Ureter (tissue), 1 donor: ENCODE measurements around the gene PABPC1L. TPM values are rescaled to one million over a fixed set of nuclear protein-coding genes. Genes with fewer than 3 reads are reported as not detected.

Experiments
- DNase-seq: peaks from one replicate; pipeline ENCODE4 v3.0.0-alpha.2; 2020; ENCODE audit warnings: low spot score
- total RNA-seq: library from RNA; stranded (reverse); gene quantifications from one replicate; pipeline ENCODE4 v1.2.4, GENCODE V29; 2023
- donor health status: DM: yes; HTN: yes; CAD: no.

The PABPC1L gene
- total RNA-seq, 1 donor from 2014 or later: 79.4 TPM

DNA sequence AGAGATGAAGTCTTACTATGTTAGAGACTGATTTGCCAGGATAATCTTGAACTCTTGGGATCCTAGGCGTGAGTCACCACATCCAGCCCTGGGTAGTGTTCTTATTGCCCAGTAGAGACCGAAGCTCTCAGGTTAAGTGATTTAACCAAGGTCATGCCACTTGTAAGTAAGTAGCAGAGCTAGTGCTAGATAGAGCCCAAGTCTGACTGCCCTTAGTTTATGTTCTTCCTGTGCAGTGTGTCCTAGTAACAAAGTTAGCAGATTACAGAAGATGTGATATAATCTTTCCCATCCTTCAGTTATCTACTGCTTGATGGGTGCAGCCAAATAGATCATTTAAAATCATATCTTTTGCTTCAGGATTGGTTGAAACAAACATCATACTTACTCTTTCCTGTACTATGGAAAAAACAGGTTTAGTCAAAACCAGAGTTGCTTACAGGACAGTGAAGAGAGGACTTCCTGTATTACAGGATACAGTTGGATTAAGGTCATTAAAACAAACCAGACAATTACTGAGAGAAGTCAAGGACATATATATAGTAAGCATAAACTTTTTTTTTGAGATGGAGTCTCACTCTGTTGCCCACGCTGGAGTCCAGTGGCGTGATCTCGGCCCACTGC lies 9.5 kb upstream of the PABPC1L start:
- no peak for DNase-seq

DNA sequence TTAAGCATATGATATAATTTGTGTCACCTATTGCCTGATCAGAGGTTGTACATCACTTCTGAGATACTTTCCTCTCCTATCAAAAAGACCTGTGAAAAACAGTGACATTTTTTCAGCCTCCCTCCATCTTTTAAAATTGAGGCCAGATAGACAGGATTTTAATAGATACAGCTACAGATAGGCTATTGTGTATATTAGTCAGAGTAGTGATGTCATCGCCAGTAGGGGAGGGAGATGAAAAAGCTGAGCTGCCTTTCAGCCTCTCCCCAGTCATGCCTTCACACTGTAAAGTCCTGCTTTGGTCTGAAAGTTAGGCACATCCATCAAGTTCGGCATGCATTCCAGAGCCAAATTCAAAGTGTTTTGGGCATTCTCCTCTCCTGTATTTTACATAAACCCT lies 7.9 kb upstream of the PABPC1L start:
- no peak for DNase-seq

DNA sequence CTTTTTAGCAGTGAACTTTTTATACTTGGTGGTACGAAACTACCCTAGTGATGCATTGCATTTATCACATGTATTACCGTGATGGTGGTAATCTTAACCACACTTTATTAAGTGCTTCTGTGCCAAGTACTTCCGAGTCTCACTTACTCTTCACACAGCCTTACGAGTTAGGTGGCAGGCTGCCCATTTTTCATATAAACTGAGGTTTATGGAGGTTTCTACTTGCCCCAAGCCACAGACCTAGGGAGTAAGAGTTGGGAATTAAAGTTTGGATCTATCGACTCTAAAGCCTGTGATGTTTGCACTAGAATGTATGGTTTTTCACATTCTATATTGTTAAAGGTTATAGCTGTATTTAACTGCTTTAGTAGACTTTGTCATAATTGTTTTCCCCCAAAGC lies 5.5 kb upstream of the PABPC1L start:
- no peak for DNase-seq

DNA sequence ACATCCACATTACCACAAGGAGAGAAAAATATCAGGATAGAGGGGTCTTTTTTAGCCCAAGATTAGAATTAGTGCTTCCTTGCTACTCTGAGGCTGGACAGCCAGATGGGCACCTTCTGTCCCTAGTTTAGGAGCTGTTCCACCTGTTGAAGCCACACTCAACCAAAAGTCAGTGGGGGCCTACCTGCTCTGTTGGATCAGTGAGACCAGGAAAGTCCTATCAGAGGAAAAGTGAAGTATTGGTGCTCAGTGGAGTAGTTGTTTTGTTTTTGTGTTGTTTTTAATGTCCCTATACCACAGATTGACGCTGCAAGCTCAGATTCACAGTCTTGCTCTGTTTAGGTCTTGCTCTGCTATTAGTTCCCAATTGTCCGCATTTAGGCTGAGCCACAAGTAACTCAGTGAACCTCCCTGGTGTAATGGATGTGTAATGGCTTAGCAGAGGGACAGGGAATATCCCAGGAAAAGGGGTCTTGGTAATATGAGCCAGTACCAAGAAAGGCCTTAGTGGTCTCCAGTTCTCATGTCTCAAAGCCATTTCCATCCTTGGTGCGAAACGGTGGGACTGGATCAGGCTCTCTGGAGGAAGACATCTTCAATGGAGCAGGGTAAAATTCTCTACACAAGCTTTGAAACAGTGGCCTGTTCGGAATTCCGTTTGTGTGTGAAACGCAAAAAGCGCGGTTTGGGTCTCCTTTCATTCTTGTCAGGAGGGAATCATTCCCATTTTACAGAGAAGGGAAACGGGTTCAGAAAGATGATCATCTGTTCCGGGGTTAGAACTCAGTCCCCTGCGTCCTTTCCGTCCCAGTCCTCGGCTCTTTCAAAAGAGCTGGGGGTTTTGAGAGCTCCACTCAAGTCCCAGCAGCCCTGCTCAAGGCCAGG lies 631 bp upstream of the PABPC1L start:
- DNase-seq: no peak

DNA sequence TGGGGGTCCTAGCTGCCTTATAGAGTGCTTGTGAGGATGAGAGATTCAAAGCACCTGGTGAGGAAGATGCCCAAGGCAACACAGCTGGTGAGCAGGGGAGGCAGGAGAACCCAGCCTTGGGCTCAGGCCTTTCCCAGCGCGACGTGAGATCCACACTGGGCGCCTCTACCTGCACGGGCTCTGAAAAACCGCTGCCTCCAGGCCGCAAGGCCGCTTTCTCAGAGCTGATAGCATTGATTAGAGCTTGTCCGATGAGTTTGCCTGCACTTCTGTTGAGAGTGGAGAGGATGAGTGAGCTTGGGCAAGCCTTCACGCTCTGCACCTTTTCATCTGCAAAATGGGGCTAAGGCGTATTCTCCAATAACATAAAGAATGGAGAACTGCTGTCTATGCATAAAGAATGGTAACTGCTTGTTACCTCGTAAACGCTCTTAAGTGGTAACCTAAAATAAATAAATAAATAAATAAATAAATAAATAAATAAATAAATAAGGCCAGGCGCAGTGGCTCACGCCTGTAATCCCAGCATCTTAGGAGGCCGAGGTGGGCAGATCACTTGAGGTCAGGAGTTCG lies 916 bp downstream of the PABPC1L start:
- DNase-seq: no peak

DNA sequence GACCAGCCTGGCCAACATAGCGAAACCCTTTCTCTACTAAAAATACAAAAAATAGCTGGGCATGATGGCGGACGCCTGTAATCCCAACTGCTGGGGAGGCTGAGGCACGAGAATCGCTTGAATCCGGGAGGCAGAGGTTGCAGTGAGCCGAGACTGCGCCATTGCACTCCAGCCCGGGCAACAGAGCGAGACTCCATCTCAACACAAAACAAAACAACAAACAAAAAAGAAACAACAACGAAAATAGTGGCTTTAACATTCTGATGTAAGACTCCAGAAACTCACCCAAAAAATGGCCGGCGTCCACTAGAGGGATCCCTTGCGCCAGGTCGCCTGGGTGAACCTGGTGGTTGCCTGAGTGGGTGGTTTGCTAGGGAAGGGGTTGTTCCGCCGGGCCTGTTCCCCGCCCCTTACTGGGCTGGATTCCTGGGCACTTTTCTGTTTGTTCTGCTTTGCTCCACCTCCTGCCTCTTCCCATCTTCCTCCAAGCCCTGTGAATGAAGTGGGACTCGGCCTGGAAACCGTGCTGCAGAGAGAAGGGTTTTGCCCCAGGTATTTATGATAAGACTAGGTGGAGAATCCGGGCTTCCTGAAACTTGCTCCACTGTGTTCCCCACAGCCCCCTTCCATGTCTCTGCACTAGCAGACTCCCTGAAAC lies 1.5 kb downstream of the PABPC1L start:
- peak; percentile 67 for DNase-seq

DNA sequence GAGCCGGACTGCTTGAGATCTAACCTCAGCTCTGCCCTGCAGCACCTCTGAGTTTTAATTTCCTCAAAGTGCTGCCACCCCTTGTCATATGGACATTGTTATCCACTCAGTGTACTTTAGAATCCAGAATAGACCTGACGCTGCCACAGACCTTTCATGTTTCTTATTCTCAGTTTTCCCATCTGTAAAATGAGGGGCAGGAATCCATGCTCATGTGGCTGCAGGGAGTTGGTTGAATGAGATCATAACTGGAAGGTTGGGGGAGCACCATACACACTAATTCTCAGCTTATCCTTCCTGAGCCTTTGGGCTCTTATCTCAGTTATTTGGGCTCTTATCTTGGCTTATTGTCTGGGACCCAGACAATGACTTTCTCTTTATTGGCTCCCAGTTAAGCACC lies 2.3 kb downstream of the PABPC1L start:
- DNase-seq: no peak

DNA sequence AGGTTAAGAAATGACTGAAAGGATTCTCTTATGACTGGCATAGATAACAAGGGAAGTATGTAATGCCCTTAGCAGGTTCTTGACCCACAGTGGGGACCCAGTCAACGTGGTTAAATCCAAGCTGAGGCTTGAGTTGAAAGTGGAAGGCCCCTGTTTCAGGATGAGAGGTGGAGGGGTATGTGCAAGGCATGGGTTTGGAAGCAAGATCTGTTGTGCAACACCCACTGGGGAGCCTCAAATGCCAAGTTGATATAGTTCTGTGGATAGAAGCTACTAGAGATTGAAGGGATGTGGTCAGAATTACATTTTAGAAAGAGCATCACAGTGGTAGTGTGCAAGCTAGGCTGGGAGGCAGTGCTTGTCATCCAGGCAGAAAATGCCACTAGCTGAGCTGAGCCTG lies 5.1 kb downstream of the PABPC1L start:
- no peak for DNase-seq

DNA sequence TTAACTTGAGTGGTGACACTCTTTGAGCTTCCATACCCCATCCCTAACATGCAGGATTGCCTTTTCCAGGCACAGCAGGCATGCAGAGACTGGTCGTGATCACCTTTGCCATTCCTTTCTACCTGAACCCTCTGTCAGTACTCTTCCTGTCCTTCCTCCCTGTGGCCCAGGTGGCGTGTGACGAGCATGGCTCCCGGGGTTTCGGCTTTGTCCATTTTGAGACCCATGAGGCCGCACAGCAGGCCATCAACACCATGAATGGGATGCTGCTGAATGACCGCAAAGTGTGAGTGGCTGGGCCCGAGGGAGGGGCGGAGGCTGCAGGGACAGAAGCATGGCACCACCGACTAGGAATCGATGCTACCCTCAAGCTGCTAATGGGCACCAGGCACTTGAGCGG lies 6.7 kb downstream of the PABPC1L start:
- no peak for DNase-seq

DNA sequence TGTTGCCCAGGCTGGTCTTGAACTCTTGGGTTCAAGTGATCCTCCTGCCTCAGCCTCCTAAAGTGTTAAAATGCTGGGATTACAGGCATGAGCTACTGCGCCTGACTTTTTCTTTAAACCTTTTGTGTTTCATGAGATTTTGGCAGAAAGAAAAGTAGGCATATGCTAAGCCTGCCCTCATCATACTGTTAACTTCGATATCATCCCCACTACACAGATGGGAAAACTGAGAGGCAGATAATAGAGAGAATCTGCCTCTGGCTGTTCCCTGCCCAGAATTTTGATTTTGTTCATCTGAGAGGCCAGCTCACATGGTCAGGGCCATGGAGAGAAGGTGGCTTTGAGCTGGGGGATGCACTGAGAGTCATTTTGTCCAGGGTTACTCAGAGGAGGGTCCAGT lies 7.5 kb downstream of the PABPC1L start:
- no peak for DNase-seq

DNA sequence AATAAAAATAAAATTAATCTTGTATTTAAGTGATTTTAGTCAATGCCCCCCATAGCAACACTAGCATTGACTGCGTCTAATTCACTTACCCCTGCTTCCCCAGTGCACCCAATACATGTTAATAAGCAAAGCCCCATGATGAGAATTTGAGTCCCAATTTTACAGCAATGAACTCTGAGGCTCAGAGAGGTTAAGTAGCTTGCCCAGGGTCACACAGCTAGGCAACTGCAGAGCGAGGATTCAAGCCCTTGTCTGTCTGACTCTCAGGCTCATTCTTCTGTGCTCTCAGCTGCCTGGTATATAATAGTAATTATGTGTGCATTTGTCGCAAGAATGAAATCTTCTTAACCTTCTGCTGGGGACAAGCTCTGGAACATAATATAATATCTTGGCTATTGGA lies 8.5 kb downstream of the PABPC1L start:
- no peak for DNase-seq

DNA sequence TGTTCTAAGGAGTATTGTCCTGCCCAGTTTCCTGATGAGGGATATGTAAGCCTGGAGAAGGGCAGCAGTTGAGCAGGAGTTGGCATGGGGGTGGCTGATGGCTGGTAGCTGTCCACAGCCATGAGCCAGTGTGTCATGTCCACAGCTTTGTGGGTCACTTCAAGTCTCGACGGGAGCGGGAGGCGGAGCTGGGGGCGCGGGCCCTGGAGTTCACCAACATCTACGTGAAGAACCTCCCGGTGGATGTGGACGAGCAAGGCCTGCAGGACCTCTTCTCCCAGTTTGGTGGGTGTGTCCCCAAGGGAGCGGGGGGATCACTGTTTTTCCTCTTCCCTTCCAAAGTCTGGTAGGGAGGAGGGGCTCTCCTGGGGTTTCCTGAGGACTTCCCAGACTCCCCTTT lies 8.9 kb downstream of the PABPC1L start:
- DNase-seq: no peak

DNA sequence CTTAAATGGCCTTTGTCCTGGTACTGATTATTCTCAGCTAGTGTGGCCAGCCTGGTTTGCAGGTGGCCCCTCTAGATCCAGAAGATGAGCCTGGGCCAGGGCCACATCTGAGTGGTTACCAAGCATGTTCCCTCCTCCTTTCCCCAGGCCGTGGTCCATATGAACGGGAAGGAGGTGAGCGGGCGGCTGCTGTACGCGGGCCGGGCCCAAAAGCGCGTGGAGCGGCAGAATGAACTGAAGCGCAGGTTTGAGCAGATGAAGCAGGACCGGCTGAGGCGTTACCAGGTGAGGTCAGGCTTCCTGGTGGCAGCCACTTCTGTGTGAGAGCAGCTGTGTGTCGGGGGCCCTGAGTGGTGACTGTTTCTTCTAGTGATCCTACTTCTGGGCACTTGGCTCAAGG lies 11.6 kb downstream of the PABPC1L start:
- DNase-seq: no peak

DNA sequence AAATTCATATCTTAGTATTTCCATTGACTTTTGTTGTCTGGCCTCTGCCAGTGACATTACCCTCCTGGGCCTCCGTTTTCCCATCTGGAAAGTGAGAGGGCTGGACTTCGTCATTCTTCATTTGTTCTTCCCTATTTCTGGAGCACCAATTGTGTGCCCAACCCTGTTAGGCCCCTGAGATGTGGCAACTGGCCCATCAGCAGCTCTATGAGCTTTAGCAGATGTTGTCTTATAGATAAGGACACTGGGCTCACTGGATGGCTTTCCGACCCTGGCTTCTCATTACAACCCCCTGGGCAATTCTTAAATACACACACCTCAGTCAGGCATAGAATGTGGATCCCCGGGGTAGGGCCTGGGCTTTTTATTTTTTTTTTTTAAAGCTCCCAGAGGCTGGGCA lies 14.7 kb downstream of the PABPC1L start:
- no peak for DNase-seq

DNA sequence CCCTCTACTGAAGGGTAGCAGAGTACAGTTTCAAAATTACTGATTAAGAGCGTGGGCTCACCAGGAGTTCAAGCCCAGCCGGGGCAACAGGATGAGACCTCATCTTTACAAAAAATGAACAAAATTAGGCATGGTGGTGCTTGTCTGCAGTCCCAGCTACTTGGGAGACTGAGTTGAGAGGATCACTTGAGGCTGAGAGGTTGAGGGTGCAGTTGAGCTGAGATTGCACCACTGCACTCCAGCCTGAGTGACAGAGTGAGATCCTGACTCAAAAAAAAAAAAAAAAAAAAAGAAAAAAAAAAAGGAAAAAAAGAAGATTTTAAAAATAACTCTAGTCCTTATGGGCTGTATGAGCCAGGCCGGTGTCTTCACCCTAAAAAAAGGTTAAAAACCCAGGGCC lies 18.7 kb downstream of the PABPC1L start:
- DNase-seq: no peak

DNA sequence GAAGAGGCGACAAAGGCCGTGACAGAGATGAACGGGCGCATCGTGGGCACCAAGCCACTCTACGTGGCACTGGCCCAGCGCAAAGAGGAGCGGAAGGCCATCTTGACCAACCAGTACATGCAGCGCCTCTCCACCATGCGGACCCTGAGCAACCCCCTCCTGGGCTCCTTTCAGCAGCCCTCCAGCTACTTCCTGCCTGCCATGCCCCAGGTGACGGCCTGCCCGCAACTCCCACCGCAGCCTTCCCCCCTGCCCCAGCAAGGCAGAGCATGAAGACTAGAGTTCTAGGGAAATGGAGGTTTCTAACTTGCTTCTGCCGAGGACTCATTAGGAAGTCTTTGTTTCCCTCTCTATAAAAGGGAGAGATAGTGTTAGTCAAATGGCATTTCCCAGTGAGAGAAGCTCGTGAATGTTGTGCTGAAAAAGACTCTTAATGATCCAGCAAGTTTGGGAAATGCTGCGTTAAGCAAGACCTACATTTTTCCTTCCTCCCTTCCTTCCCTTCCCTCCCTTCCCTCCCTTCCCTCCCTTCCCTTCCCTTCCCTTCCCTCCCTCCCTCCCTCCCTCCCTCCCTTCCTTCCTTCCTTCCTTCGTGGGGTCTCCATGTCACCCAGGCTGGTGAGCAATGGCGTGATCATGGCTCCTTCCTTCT lies 20.8 kb downstream of the PABPC1L start:
- no peak for DNase-seq

DNA sequence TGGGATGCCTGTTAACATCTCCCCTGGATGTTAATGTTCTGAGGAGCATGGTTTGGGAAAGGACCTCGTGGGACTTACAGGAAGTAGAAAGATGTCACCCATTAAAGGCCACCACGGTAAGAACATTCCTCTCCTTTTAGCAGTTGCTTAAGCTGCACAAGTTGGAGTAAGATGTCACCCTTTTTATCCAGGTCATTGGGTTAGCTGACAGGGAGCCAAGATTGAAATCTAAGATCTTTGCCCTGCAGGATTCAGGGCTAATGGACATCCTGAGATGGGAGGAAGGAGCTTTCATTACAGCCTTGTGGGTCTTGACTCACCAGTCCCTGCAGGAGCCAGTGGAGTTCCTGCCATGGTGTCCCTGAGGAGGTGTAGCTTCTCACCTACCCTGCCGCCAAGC lies 22.1 kb downstream of the PABPC1L start:
- DNase-seq: no peak

DNA sequence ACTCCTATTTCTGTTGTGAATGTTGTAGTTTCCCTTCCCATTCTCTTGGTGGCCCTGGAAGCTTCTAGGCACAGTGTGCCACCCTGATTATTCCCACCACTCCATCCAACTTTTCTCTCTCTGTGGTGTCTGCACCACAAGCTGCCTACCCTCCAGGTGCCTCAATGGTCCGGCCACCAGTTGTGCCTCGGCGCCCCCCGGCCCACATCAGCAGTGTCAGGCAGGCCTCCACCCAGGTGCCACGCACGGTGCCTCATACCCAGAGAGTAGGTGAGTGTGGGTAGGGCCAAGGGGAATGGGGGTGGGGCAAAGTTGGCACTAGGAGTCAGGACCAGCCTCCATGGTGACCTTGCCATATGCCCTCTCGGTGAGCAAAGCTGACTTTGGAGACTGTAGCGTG lies 23.1 kb downstream of the PABPC1L start:
- no peak for DNase-seq

DNA sequence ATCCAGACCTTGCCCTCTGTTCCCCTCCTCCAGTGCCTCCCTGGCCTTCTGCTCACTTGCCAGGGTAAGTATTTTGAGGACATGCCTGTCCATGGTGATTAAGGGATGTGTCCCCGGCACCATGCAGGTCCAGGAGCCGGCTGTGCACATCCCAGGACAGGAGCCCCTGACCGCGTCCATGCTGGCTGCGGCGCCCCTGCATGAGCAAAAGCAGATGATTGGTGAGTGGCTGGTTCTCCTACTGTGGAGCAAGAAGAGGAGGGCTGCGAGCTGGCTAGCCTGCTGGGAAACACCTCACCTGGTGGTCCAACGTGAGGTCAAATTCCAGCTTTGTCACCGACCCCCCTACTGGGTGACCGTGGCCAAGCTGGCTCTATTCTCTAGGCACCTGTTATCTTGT lies 26.6 kb downstream of the PABPC1L start:
- DNase-seq: no peak

DNA sequence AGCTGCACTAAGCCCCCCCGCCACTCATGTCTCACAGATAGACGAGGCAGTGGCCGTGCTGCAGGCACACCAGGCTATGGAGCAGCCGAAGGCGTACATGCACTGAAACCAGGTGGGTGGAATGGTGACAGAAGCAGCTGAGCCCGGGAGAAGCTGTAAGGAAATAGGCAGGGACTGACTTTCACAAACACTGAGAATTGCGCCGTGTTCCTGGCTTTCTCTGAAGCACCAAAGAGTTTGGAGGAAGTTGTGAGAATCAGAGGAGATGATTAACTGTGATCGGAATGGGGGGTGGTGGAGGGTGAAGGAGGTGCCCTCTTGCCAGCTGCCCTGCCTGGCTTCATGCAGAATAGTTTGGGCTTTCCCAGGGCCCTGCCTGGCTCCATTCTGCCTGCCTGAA lies 28.8 kb downstream of the PABPC1L start:
- peak; percentile 56 for DNase-seq

DNA sequence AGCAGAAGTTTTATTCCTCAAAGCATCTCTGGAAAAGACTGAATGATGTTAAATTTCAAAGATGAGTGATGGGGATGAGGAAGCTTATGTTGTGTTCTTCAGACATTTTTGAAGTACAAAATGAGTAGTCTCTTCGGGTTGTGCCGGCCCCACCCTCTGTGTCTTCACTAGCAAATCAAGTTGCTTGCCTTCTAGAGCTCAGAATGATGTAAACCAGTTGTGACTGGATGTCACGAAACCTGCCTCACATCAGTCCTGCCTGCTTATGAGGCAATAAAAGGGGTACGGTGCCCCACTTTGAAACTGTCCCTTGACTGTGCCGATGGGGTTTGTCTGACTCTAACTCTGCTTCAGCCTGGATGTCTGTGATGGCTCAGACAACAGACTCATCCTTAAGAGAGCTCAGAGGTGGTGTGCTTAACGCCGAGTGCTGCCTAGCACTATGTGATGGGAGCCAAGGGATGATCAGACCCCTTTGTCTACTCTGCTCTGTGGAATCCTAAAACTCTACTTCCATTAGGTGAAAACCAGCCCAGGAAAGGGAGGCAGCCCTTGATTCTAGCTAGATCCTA lies 31.3 kb downstream of the PABPC1L start:
- DNase-seq: no peak
